Type B pancreatic cell (in vitro differentiated cells): ENCODE data around the gene SMAD6. TPM values are rescaled to one million over a fixed set of nuclear protein-coding genes. Genes with fewer than 3 reads are reported as not detected.

ENCODE experiments used
- DNase-seq: peaks from one replicate; pipeline ENCODE4 v3.0.0; 2021; ENCODE audit warnings: mixed read lengths; ENCODE audit not compliant: unreplicated experiment; ENCODE audit errors: extremely low spot score
- H3K27ac Mint-ChIP-seq: 2 replicates; pipeline ENCODE4 v1.8.0; 2021; ENCODE audit warnings: mild to moderate bottlenecking, mixed read lengths
- H3K27me3 Mint-ChIP-seq: 2 replicates; pipeline ENCODE4 v1.8.0; 2021; ENCODE audit warnings: mixed read lengths
- H3K36me3 Mint-ChIP-seq: 2 replicates; pipeline ENCODE4 v1.8.0; 2021; ENCODE audit warnings: mixed read lengths
- H3K4me1 Mint-ChIP-seq: one replicate; pipeline ENCODE4 v1.8.0; 2021; ENCODE audit warnings: mixed read lengths; ENCODE audit not compliant: unreplicated experiment
- H3K4me3 Mint-ChIP-seq: 2 replicates; pipeline ENCODE4 v1.8.0; 2021; ENCODE audit warnings: mild to moderate bottlenecking, mixed read lengths
- H3K9me3 Mint-ChIP-seq: 2 replicates; pipeline ENCODE4 v1.8.0; 2021; ENCODE audit warnings: mixed read lengths
- CTCF ChIP-seq: fragments of 200-600 bp; sonication (generic); conservative IDR thresholded peaks from 2 replicates; pipeline ENCODE4 v1.5.0; 2021; ENCODE audit warnings: antibody characterized with exemption, mild to moderate bottlenecking
- total RNA-seq: library from RNA; stranded (reverse); gene quantifications from 2 replicates; pipeline ENCODE4 v1.2.1, GENCODE V29; 2021; ENCODE audit warnings: low replicate concordance

Gene SMAD6
- total RNA-seq, 1 donor from 2014 or later: 31.7 TPM

GRCh38 chr15:66743703-66744536 lies 41.9 kb downstream of the SMAD6 start:
- Mint-ChIP-seq H3K27ac (no peak overlapping the region), H3K4me1 (peaks cover 46% of the 10 kb centered on the region)

GRCh38 chr15:66744610-66745279 lies 42.7 kb downstream of the SMAD6 start:
- Mint-ChIP-seq H3K27ac (no peak overlapping the region), H3K27me3 (no peaks in the 10 kb centered on the region), H3K36me3 (peaks cover 3% of the 10 kb centered on the region), H3K4me3 (no peak overlapping the region), H3K4me1 (peaks cover 51% of the 10 kb centered on the region), H3K9me3 (no peaks in the 10 kb centered on the region)
- no peak for DNase-seq
- peak; percentile 20 for TF ChIP-seq CTCF

More at GRCh38 chr15:66743703-66744536, 41.9 kb downstream of the SMAD6 start:
- no peak for DNase-seq
- TF ChIP-seq CTCF: no peak
- Mint-ChIP-seq H3K27me3 (no peaks in the 10 kb centered on the region), H3K36me3 (no peaks in the 10 kb centered on the region), H3K4me3 (no peak overlapping the region), H3K9me3 (no peaks in the 10 kb centered on the region)

- peak overlapping the region; percentile 17 for H3K4me3 Mint-ChIP-seq
- H3K27ac Mint-ChIP-seq: peak overlapping the region; percentile 46
- H3K27me3 Mint-ChIP-seq: no peaks in the 10 kb centered on the region
- H3K4me1 Mint-ChIP-seq: peaks cover 48% of the 10 kb centered on the region
- no peaks in the 10 kb centered on the region for H3K9me3 Mint-ChIP-seq
- no peak for DNase-seq
- TF ChIP-seq CTCF: no peak
- H3K36me3 Mint-ChIP-seq: peaks cover 3% of the 10 kb centered on the region
Measured at GRCh38 chr15:66745530-66746230, 43.6 kb downstream of the SMAD6 start.

- Mint-ChIP-seq H3K9me3 (no peaks in the 10 kb centered on the region), H3K27ac (peak overlapping the region; percentile 46), H3K4me3 (peak overlapping the region; percentile 17), H3K27me3 (no peaks in the 10 kb centered on the region), H3K4me1 (peaks cover 50% of the 10 kb centered on the region), H3K36me3 (peaks cover 3% of the 10 kb centered on the region)
- DNase-seq: no peak
- no peak for TF ChIP-seq CTCF
Measured at GRCh38 chr15:66746231-66746605, 44.2 kb downstream of the SMAD6 start.

DNA sequence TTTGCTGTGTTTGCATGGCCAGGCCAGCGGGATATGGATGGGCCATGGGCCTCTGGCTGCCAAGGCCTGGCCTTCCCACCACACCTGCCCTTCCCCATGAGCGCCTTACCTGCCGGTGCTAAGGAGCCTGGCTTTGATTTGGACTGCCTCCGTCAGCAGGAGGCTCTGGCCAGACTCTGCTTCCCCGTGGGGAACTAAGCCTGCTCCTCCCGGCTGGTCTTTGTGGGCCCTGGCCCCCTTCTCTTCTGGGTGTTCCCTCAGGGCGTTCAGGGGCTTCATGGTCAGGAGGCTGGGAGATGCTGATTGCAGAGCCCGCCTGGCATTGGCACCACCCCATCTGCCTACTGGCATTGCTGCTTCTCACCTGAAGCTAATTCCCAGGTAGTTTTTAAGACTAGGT lies 45.2 kb downstream of the SMAD6 start:
- Mint-ChIP-seq H3K4me1 (peaks cover 60% of the 10 kb centered on the region), H3K27ac (no peak overlapping the region)

More for the DNA sequence above, 45.2 kb downstream of the SMAD6 start:
- Mint-ChIP-seq H3K27me3 (no peaks in the 10 kb centered on the region), H3K36me3 (peaks cover 6% of the 10 kb centered on the region), H3K9me3 (no peaks in the 10 kb centered on the region), H3K4me3 (no peak overlapping the region)
- no peak for DNase-seq
- no peak for TF ChIP-seq CTCF
